ENCODE measurements around the gene SPP2. TPM values are rescaled to one million over a fixed set of nuclear protein-coding genes. Genes with fewer than 3 reads are reported as not detected.

The SPP2 gene
- total RNA-seq, 1 experiment from 2014 or later, result not detected

GRCh38 chr2:234003972-234004617 lies 46.4 kb upstream of the SPP2 start:
- H2BK120ac ChIP-seq (ENCODE audit: low read depth, low read length, poor library complexity, severe bottlenecking), result no peak overlapping the region
- no peak overlapping the region for H3K4me2 ChIP-seq (ENCODE audit: insufficient read depth, insufficient read length, low read length)
- H3K79me1 ChIP-seq (ENCODE audit: insufficient read depth, low read depth, low read length, poor library complexity, severe bottlenecking), result no peaks in the 10 kb centered on the region
- no peak overlapping the region for H3K23ac ChIP-seq (ENCODE audit: insufficient read length, low read depth, low read length)
- H3K79me2 ChIP-seq (ENCODE audit: insufficient read depth, low read length), result no peaks in the 10 kb centered on the region
- no CpG with 5 or more reads among the region's 8 CpGs for WGBS (ENCODE audit: extremely low coverage, insufficient read length, low lambda C conversion rate)
- no peak overlapping the region for H3T11ph ChIP-seq (ENCODE audit: low read length)
- H4K5ac ChIP-seq (ENCODE audit: insufficient read length, low read depth, low read length), result no peak overlapping the region
- DNase-seq, result peak; percentile 33
- no peak for TF ChIP-seq CTCF (conservative IDR thresholded peaks at IDR 0.05)
- H3K9me3 ChIP-seq (ENCODE audit: control insufficient read depth, low read depth, low read length), result no peaks in the 10 kb centered on the region
- Mint-ChIP-seq H3K27me3 (ENCODE audit: low read depth) (peaks cover 6% of the 10 kb centered on the region), H3K27ac (no peak overlapping the region; a peak in 1 of 7 replicates), H3K4me1 (peaks cover 0 to 10% of the 10 kb centered on the region in 2 experiments; a peak in 2 of 4 replicates), H3K9me3 (no peaks in the 10 kb centered on the region), H3K4me3 (no peak overlapping the region), H3K36me3 (ENCODE audit: insufficient read depth in 1 of 3, low read depth in 3 of 3) (no peaks in the 10 kb centered on the region; a peak in 1 of 7 replicates)
- H2BK5ac ChIP-seq (ENCODE audit: insufficient read length, low read length), result no peak overlapping the region
- no peaks in the 10 kb centered on the region for H4K20me1 ChIP-seq (ENCODE audit: control insufficient read depth, insufficient read depth, insufficient read length)
- no peaks in the 10 kb centered on the region for H3K23me2 ChIP-seq (ENCODE audit: insufficient read length, low read depth, low read length, poor library complexity, severe bottlenecking)
- H2AK5ac ChIP-seq (ENCODE audit: insufficient read length, low read length), result no peak overlapping the region
- H3K27me3 ChIP-seq (ENCODE audit: insufficient read depth, low read length), result no peaks in the 10 kb centered on the region
- no peak overlapping the region for H3K9ac ChIP-seq (ENCODE audit: extremely low read depth, insufficient read length, low read length)
- H4K91ac ChIP-seq (ENCODE audit: insufficient read length, low read depth, low read length), result no peak overlapping the region
- H2BK20ac ChIP-seq (ENCODE audit: low read depth, low read length, poor library complexity, severe bottlenecking), result no peak overlapping the region
- no peak overlapping the region for H3K4ac ChIP-seq (ENCODE audit: low read depth, low read length)
- H3K18ac ChIP-seq (ENCODE audit: insufficient read length, low read depth, low read length), result no peak overlapping the region
- no peaks in the 10 kb centered on the region for H3K4me1 ChIP-seq (ENCODE audit: insufficient read depth, low read length)
- H2AFZ ChIP-seq (ENCODE audit: low read length), result no peak overlapping the region
- no peak overlapping the region for H3K27ac ChIP-seq (ENCODE audit: insufficient read length, low read depth, low read length)
- H4K8ac ChIP-seq (replicated peaks; ENCODE audit: insufficient read length, low read depth, low read length), result no peak overlapping the region
- no peak overlapping the region for H3K56ac ChIP-seq (ENCODE audit: insufficient read length, low read depth, low read length)
- H2BK15ac ChIP-seq (ENCODE audit: low read depth, low read length), result no peak overlapping the region
- no peak overlapping the region for H3K14ac ChIP-seq (ENCODE audit: insufficient read depth, low read length)
- no peak overlapping the region for H2BK12ac ChIP-seq (ENCODE audit: insufficient read length, low read depth, low read length)

Data from H9 (cell line).